Body of pancreas (tissue), 4 donors: ENCODE data around the gene CAMK1G.

Source experiments
- CTCF ChIP-seq, 7 experiments: fragments of 450-650 bp in 4 of 7; fragments of 200-600 bp in 3 of 7; sonication (generic) in 3 of 7; IDR thresholded peaks; one replicate each; pipeline ENCODE4 v1.5.1; 2016 to 2019; ENCODE audit warnings: antibody characterized with exemption in 7 of 7
- POLR2A ChIP-seq, 3 donors: fragments of 450-650 bp; IDR thresholded peaks; one replicate each; pipeline ENCODE4 v1.6.1; 2016; ENCODE audit warnings: antibody characterized with exemption in 3 of 3, mild to moderate bottlenecking in 2 of 3

- no peak for TF ChIP-seq CTCF (IDR thresholded peaks at IDR 0.05)
- no peak for TF ChIP-seq POLR2A (IDR thresholded peaks at IDR 0.05)
These were observed 38.1 kb upstream of the CAMK1G start for GRCh38 chr1:209545423-209545822.
